ENCODE data around the gene NKAPL. TPM values are rescaled to one million over a fixed set of nuclear protein-coding genes. Genes with fewer than 3 reads are reported as not detected.

NKAPL gene
- total and polyA plus RNA-seq, 2 of the 8 experiments (the other 6 are each of a cell fraction or from before 2014, with no cell fraction given): 0.08 TPM; not detected in 1

GRCh38 chr6:28303570-28303969 lies 44.5 kb downstream of the NKAPL start:
- no peak overlapping the region for H2BK5ac ChIP-seq (ENCODE audit: low read depth, low read length)
- no peak overlapping the region for H2BK12ac ChIP-seq (ENCODE audit: low read depth, low read length)
- no peak overlapping the region for H3K14ac ChIP-seq (ENCODE audit: insufficient read length)
- H4K20me1 ChIP-seq (replicated peaks in 1 of 2; ENCODE audit: control insufficient read depth in 1 of 2, insufficient read depth in 2 of 2, low read length in 2 of 2): no peaks in the 10 kb centered on the region
- H2AK5ac ChIP-seq (ENCODE audit: low read depth, low read length): no peak overlapping the region
- H3K9ac ChIP-seq (replicated peaks in 1 of 4; ENCODE audit: extremely low read depth in 1 of 4, low read depth in 3 of 4, low read length in 3 of 4): no peak overlapping the region
- no peaks in the 10 kb centered on the region for H3K79me2 ChIP-seq (ENCODE audit: control insufficient read depth in 1 of 2, insufficient read depth in 2 of 2, low read length in 2 of 2)
- no peak overlapping the region for H3K27ac ChIP-seq (ENCODE audit: low read depth, low read length)
- H3K4me2 ChIP-seq (ENCODE audit: insufficient read depth in 1 of 2, low read depth in 2 of 2, low read length in 2 of 2): no peak overlapping the region
- POLR2A ChIA-PET (ENCODE audit: partially characterized antibody): interaction anchor here (0.5 to 3.1 kb wide), 3 partner anchors 32 to 422 kb away, joined by 3 to 12 read pairs (median 4); partner anchors contain the start of genes ZSCAN26 and ZSCAN31
- no peak overlapping the region for H3K18ac ChIP-seq (ENCODE audit: extremely low read depth, low read length)
- H3K9me3 ChIP-seq (ENCODE audit: insufficient read depth in 2 of 2, low read depth in 1 of 2, low read length in 1 of 2): no peaks in the 10 kb centered on the region
- H4K5ac ChIP-seq (ENCODE audit: insufficient read length, low read depth, low read length): no peak overlapping the region
- DNase-seq (ENCODE audit: low read depth in 1 of 2, low spot score in 2 of 2) (no peak), FAIRE-seq (no peak)
- no peak overlapping the region for H4K91ac ChIP-seq (replicated peaks; ENCODE audit: insufficient read length, low read length)
- no peaks in the 10 kb centered on the region for H3K27me3 ChIP-seq (replicated peaks in 1 of 4; ENCODE audit: control insufficient read depth in 3 of 4, extremely low read depth in 1 of 4, insufficient read depth in 3 of 4, low read length in 3 of 4)
- H3K4me1 ChIP-seq (replicated peaks in 1 of 4; ENCODE audit: control insufficient read depth in 3 of 4, insufficient read depth in 4 of 4, low read length in 3 of 4): no peaks in the 10 kb centered on the region
- H2AFZ ChIP-seq (ENCODE audit: low read length): no peak overlapping the region
- H3K36me3 ChIP-seq (ENCODE audit: control insufficient read depth in 2 of 4, insufficient read depth in 4 of 4, low read length in 3 of 4): peaks cover 0 to 7% (median 4%) of the 10 kb centered on the region in 4 experiments; a peak in 3 of 8 replicates
- no peak overlapping the region for H3K4me3 ChIP-seq (ENCODE audit: extremely low read depth in 1 of 4, insufficient read depth in 2 of 4, low read depth in 3 of 4, low read length in 4 of 4)
- CTCF ChIA-PET (ENCODE audit: partially characterized antibody): no interaction called here
- 93% methylated on average over 3 of the region's 3 CpGs; no CpG with 5 or more reads in 1 of the 2 experiments for WGBS, 2 experiments (ENCODE audit: extremely low coverage in 1 of 2, insufficient coverage in 1 of 2, insufficient read length in 1 of 2, insufficient replicate concordance in 2 of 2, low coverage in 1 of 2, low lambda C conversion rate in 2 of 2, missing lambda C conversion rate in 1 of 2)
- H2BK15ac ChIP-seq (ENCODE audit: low read length): no peak overlapping the region
- H3K23ac ChIP-seq (ENCODE audit: insufficient read length): no peak overlapping the region
- H3K23me2 ChIP-seq (ENCODE audit: low read depth, low read length): peaks cover 2% of the 10 kb centered on the region; the same call in 1 of the 2 replicates
- H3K79me1 ChIP-seq (ENCODE audit: low read depth, low read length): no peaks in the 10 kb centered on the region
- TF ChIP-seq JUND (IDR thresholded peaks at IDR 0.05; ENCODE audit: low read length): no peak
- no peak for TF ChIP-seq SP1 (IDR thresholded peaks at IDR 0.05; ENCODE audit: low read depth, low read length)
- no peak for TF ChIP-seq RFX5 (IDR thresholded peaks at IDR 0.05; ENCODE audit: borderline replicate concordance, low read depth, low read length)
- TF ChIP-seq MAX (IDR thresholded peaks at IDR 0.05): no peak
- no peak for TF ChIP-seq SAP30 (IDR thresholded peaks at IDR 0.05; ENCODE audit: insufficient read depth, insufficient replicate concordance, low read length)
- TF ChIP-seq YY1 (IDR thresholded peaks at IDR 0.05; ENCODE audit: low read depth, low read length): no peak
- no peak overlapping the region for H2BK120ac ChIP-seq (replicated peaks; ENCODE audit: low read depth, low read length)
- H4K8ac ChIP-seq (ENCODE audit: extremely low read depth, insufficient read depth, low read length): no peak overlapping the region
- H3K56ac ChIP-seq (replicated peaks; ENCODE audit: insufficient read length, low read depth, low read length): no peak overlapping the region
- H2BK20ac ChIP-seq (ENCODE audit: low read length): no peak overlapping the region
- H3K4ac ChIP-seq (replicated peaks; ENCODE audit: insufficient read length, low read depth, low read length): no peak overlapping the region

All from H1 (cell line).